HepG2 (cell line): ENCODE measurements around the gene AHRR. TPM values are rescaled to one million over a fixed set of nuclear protein-coding genes. Genes with fewer than 3 reads are reported as not detected.

Experiments used
- ATAC-seq: fragments of 200-7000 bp; cut with Tn5 transposase; 3 replicates; pipeline ENCODE4 v1.9.1; 2020; ENCODE audit warnings: mild to moderate bottlenecking, moderate library complexity
- BruUV-seq: library from RNA; stranded (reverse); fragments of 400-500 nt; replicated peaks from 2 replicates; lab custom pipeline; 2021; lab: Mats Ljungman, UMichigan
- CTCF ChIA-PET: fragments of 300-600 bp; formaldehyde crosslinking; extraction: SDS; loops from one replicate; lab custom pipeline; 2021; ENCODE audit warnings: low total read pairs, inconsistent platforms, low intra/inter-chr PET ratio; lab: Yijun Ruan, JAX
- POLR2A ChIA-PET: fragments of 350-600 bp; sonication (Branson Sonifier 250); formaldehyde crosslinking; loops from one replicate; lab custom pipeline; 2020; ENCODE audit warnings: antibody characterized with exemption, inconsistent platforms; lab: Yijun Ruan, JAX
- DNase-seq: peaks from one replicate; pipeline ENCODE4 v3.0.0-alpha.2; 2015; ENCODE audit warnings: low spot score
- FAIRE-seq: peaks from 3 replicates; lab custom pipeline; 2011; peaks lifted over from hg19 to GRCh38; lab: Jason Lieb, UNC
- H2AFZ ChIP-seq: one replicate; pipeline ENCODE4 v1.6.1; 2011; ENCODE audit warnings: low read length, inconsistent platforms
- H3K27ac ChIP-seq: fragments of 300-600 bp; 3 replicates; pipeline ENCODE4 v1.8.0; 2011; ENCODE audit warnings: mixed run types, mild to moderate bottlenecking, mixed read lengths, low read length, inconsistent platforms; ENCODE audit not compliant: insufficient read depth; ENCODE audit errors: extremely low read length
- H3K27me3 ChIP-seq, 2 experiments: fragments of 200-600 bp in 1 of 2; 2 replicates in 1 of 2; 3 replicates in 1 of 2; pipeline versions ENCODE4 v1.6.0 to v1.8.0; 2011; ENCODE audit warnings: low read length in 2 of 2, mild to moderate bottlenecking in 2 of 2, moderate library complexity in 2 of 2, inconsistent platforms in 1 of 2; ENCODE audit not compliant: insufficient read depth in 2 of 2, control insufficient read depth in 1 of 2
- H3K36me3 ChIP-seq, 2 experiments: fragments of 200-600 bp in 1 of 2; replicated peaks in 1 of 2; 2 replicates in 1 of 2; 3 replicates in 1 of 2; pipeline versions ENCODE4 v1.5.1 to v1.8.0; 2011; ENCODE audit warnings: low read length in 2 of 2, inconsistent platforms in 1 of 2; ENCODE audit not compliant: insufficient read depth in 2 of 2, control insufficient read depth in 1 of 2
- H3K4me1 ChIP-seq: 2 replicates; pipeline ENCODE4 v1.5.1; 2012; ENCODE audit warnings: low read length, inconsistent platforms; ENCODE audit not compliant: insufficient read depth
- H3K4me2 ChIP-seq: 2 replicates; pipeline ENCODE4 v1.6.0; 2011; ENCODE audit warnings: low read depth, low read length, inconsistent platforms
- H3K4me3 ChIP-seq, 3 experiments: fragments of 200-600 bp in 1 of 3; sonication (generic), shearing (Covaris generic) in 1 of 3; replicated peaks in 1 of 3; 2 replicates each; pipeline ENCODE4 v1.5.1; 2011 to 2016; ENCODE audit warnings: low read length in 3 of 3, inconsistent platforms in 2 of 3, low read depth in 2 of 3, mild to moderate bottlenecking in 2 of 3, control low read depth in 1 of 3, mixed read lengths in 1 of 3; ENCODE audit not compliant: insufficient read depth in 1 of 3
- H3K79me2 ChIP-seq: one replicate; pipeline ENCODE4 v1.6.1; 2011; ENCODE audit warnings: low read length, inconsistent platforms; ENCODE audit not compliant: insufficient read depth
- H3K9ac ChIP-seq: 2 replicates; pipeline ENCODE4 v1.6.0; 2011; ENCODE audit warnings: mild to moderate bottlenecking, low read depth, low read length, inconsistent platforms; ENCODE audit not compliant: insufficient read depth
- H3K9me3 ChIP-seq: 2 replicates; pipeline ENCODE4 v1.5.1; 2012; ENCODE audit warnings: mild to moderate bottlenecking, low read length
- H4K20me1 ChIP-seq: 2 replicates; pipeline ENCODE4 v1.6.0; 2011; ENCODE audit warnings: inconsistent platforms, mild to moderate bottlenecking, low read length, moderate library complexity; ENCODE audit not compliant: insufficient read depth
- ATRX ChIP-seq: sonication (generic); formaldehyde crosslinking; IDR thresholded peaks from 2 replicates; pipeline ENCODE4 v1.4.0; 2020; ENCODE audit warnings: missing genetic modification reagents, borderline replicate concordance
- CAMTA2 ChIP-seq: sonication (generic); formaldehyde crosslinking; IDR thresholded peaks from 2 replicates; pipeline ENCODE4 v1.4.0; 2020; ENCODE audit warnings: mild to moderate bottlenecking, missing genetic modification reagents, borderline replicate concordance
- CBFB ChIP-seq: sonication (generic); formaldehyde crosslinking; IDR thresholded peaks from 2 replicates; pipeline ENCODE4 v1.4.0; 2020; ENCODE audit warnings: missing genetic modification reagents
- IKZF4 ChIP-seq: sonication (generic); formaldehyde crosslinking; IDR thresholded peaks from 2 replicates; pipeline ENCODE4 v1.5.1; 2020; ENCODE audit warnings: borderline replicate concordance, mild to moderate bottlenecking, low read depth, missing genetic modification reagents; ENCODE audit errors: not compliant biosample characterization
- KDM2A ChIP-seq: sonication (generic); formaldehyde crosslinking; IDR thresholded peaks from 2 replicates; pipeline ENCODE4 v1.4.0; 2020; ENCODE audit warnings: low read depth, missing genetic modification reagents, borderline replicate concordance
- NFE2L1 ChIP-seq: sonication (generic); formaldehyde crosslinking; IDR thresholded peaks from 2 replicates; pipeline ENCODE4 v1.4.0; 2020; ENCODE audit warnings: missing genetic modification reagents, mild to moderate bottlenecking, borderline replicate concordance
- NFYC ChIP-seq: IDR thresholded peaks from 2 replicates; pipeline ENCODE4 v1.6.1; 2016; ENCODE audit warnings: missing genetic modification reagents, missing compliant biosample characterization
- POLR2A ChIP-seq, 2 experiments: IDR thresholded peaks; 2 replicates each; pipeline ENCODE4 v1.6.1; 2011; ENCODE audit warnings: low read depth in 2 of 2, low read length in 2 of 2, mild to moderate bottlenecking in 1 of 2, moderate library complexity in 1 of 2; ENCODE audit not compliant: insufficient read depth in 1 of 2
- REXO4 ChIP-seq: sonication (generic); formaldehyde crosslinking; IDR thresholded peaks from 2 replicates; pipeline ENCODE4 v1.8.0; 2022; ENCODE audit warnings: missing genetic modification reagents, mild to moderate bottlenecking, borderline replicate concordance
- ZFP36 ChIP-seq: fragments of 150-350 bp; IDR thresholded peaks from 2 replicates; pipeline ENCODE4 v1.6.1; 2018; ENCODE audit warnings: borderline replicate concordance, low read length, low read depth; ENCODE audit not compliant: partially characterized antibody
- ZKSCAN1 ChIP-seq: fragments of 150-350 bp; IDR thresholded peaks from 2 replicates; pipeline ENCODE4 v1.6.1; 2014; ENCODE audit warnings: low read length
- ZNF10 ChIP-seq: sonication (generic); formaldehyde crosslinking; IDR thresholded peaks from 2 replicates; pipeline ENCODE4 v1.4.0; 2020; ENCODE audit warnings: mild to moderate bottlenecking, low read depth, missing genetic modification reagents, borderline replicate concordance
- ZNF251 ChIP-seq: sonication (generic); formaldehyde crosslinking; IDR thresholded peaks from 2 replicates; pipeline ENCODE4 v1.9.0; 2021; ENCODE audit warnings: mild to moderate bottlenecking, missing genetic modification reagents
- ZNF747 ChIP-seq: sonication (generic); formaldehyde crosslinking; IDR thresholded peaks from 2 replicates; pipeline ENCODE4 v1.8.1; 2023; ENCODE audit warnings: missing genetic modification reagents, mild to moderate bottlenecking, borderline replicate concordance
- ZNF772 ChIP-seq: sonication (generic); formaldehyde crosslinking; IDR thresholded peaks from 2 replicates; pipeline ENCODE4 v1.5.0; 2020; ENCODE audit warnings: mild to moderate bottlenecking, missing genetic modification reagents
- ZNF883 ChIP-seq: sonication (generic); formaldehyde crosslinking; IDR thresholded peaks from 2 replicates; pipeline ENCODE4 v1.5.1; 2020; ENCODE audit warnings: mild to moderate bottlenecking, missing genetic modification reagents; ENCODE audit errors: not compliant biosample characterization
- WGBS: methylation state at CpG from one replicate; pipeline ENCODE4 v1.1.6; 2017; ENCODE audit warnings: low lambda C conversion rate; 5-methylcytosine and 5-hydroxymethylcytosine counted together
- in situ Hi-C: cut with HindIII; loops from 2 replicates; pipeline ENCODE4 v1.10.0; 2017; ENCODE audit warnings: low pct_unique_long_range_greater_than_20kb; ENCODE audit not compliant: extremely low pct_ligation_motif_present
- intact Hi-C: fragments of 100-400 bp; cut with micrococcal nuclease; formaldehyde crosslinking; loops from one replicate; pipeline ENCODE4 v1.10.0; 2022; ENCODE audit not compliant: unreplicated experiment
- polyA plus RNA-seq, 8 experiments: library from polyadenylated mRNA; depleted of rRNA in 3 of 8; stranded (reverse) in 7 of 8; unstranded in 1 of 8; fragments of >200 nt; fragmentation: Illumina TruSeq in 4 of 8; extraction: Trizol in 4 of 8; gene quantifications; 2 replicates each; pipeline versions ENCODE4 v1.2.1 to v1.2.3, GENCODE V29; 2011 to 2016; ENCODE audit warnings: low read depth in 4 of 8, missing spikeins in 1 of 8, mixed read lengths in 1 of 8; ENCODE audit not compliant: insufficient read depth in 1 of 8
- total RNA-seq, 5 experiments: library from RNA; depleted of rRNA; stranded (reverse); fragments of >200 nt; fragmentation: Illumina TruSeq; extraction: Trizol; gene quantifications; 2 replicates each; pipeline ENCODE4 v1.2.3, GENCODE V29; 2016; ENCODE audit warnings: low read depth in 1 of 5
- TF ChIP-seq, protein P1 (sequence below): sonication (generic); formaldehyde crosslinking; IDR thresholded peaks from 2 replicates; pipeline ENCODE4 v1.4.0; 2020; ENCODE audit warnings: missing genetic modification reagents, low read depth, mild to moderate bottlenecking, borderline replicate concordance
- TF ChIP-seq, protein P2 (sequence below): sonication (generic); formaldehyde crosslinking; IDR thresholded peaks from 2 replicates; pipeline ENCODE4 v1.4.0; 2020; ENCODE audit warnings: missing genetic modification reagents, borderline replicate concordance
- TF ChIP-seq, protein P3 (sequence below): sonication (generic); formaldehyde crosslinking; IDR thresholded peaks from 2 replicates; pipeline ENCODE4 v1.8.0; 2022; ENCODE audit warnings: missing genetic modification reagents, mild to moderate bottlenecking, inconsistent platforms, borderline replicate concordance

Gene AHRR
- total and polyA plus RNA-seq, 2 of the 13 experiments (the other 11 are each of a cell fraction or from before 2014, with no cell fraction given), result 0.28 to 0.35 TPM

DNA sequence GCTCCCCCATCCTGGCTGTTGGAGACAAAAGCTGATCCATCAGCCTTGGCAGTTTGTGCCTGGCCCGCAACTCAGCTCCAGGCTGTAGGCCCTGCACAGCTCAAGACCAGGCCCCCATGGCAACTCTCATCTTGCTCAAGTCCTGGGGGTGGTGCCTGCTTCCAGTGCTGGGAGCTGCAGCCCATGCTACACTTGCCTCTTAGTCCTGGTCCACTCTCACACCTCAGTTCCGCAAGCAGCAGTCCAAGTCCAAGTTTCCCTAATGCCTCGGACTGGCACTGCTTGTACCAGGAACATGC is 14.2 kb downstream of the AHRR start:
- intact Hi-C loops, result no loop called here
- no peak for DNase-seq
- TF ChIP-seq CBFB (CRISPR knock-in tag) (no peak), ZNF747 (CRISPR knock-in tag) (no peak), CAMTA2 (CRISPR knock-in tag) (no peak), POLR2A (IDR thresholded peaks at IDR 0.05; ENCODE audit: insufficient read depth in 1 of 2, low read depth in 2 of 2, low read length in 2 of 2) (no peak), ZNF251 (CRISPR knock-in tag) (no peak), ATRX (CRISPR knock-in tag) (no peak), KDM2A (CRISPR knock-in tag) (no peak), NFE2L1 (no peak), NFYC (CRISPR knock-in tag) (no peak), ZNF883 (CRISPR knock-in tag) (no peak), ZNF772 (CRISPR knock-in tag) (no peak), REXO4 (no peak), ZFP36 (no peak), ZNF10 (CRISPR knock-in tag) (no peak), IKZF4 (no peak), ZKSCAN1 (no peak)
- TF ChIP-seq, protein P1, sequence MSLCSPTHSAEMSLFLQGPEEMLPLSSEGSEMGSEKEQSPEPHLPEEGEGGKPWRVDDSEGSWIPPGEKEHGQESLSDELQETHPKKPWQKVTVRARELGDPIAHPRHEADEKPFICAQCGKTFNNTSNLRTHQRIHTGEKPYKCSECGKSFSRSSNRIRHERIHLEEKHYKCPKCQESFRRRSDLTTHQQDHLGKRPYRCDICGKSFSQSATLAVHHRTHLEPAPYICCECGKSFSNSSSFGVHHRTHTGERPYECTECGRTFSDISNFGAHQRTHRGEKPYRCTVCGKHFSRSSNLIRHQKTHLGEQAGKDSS (CRISPR knock-in tag), result no peak
- TF ChIP-seq, protein P2, sequence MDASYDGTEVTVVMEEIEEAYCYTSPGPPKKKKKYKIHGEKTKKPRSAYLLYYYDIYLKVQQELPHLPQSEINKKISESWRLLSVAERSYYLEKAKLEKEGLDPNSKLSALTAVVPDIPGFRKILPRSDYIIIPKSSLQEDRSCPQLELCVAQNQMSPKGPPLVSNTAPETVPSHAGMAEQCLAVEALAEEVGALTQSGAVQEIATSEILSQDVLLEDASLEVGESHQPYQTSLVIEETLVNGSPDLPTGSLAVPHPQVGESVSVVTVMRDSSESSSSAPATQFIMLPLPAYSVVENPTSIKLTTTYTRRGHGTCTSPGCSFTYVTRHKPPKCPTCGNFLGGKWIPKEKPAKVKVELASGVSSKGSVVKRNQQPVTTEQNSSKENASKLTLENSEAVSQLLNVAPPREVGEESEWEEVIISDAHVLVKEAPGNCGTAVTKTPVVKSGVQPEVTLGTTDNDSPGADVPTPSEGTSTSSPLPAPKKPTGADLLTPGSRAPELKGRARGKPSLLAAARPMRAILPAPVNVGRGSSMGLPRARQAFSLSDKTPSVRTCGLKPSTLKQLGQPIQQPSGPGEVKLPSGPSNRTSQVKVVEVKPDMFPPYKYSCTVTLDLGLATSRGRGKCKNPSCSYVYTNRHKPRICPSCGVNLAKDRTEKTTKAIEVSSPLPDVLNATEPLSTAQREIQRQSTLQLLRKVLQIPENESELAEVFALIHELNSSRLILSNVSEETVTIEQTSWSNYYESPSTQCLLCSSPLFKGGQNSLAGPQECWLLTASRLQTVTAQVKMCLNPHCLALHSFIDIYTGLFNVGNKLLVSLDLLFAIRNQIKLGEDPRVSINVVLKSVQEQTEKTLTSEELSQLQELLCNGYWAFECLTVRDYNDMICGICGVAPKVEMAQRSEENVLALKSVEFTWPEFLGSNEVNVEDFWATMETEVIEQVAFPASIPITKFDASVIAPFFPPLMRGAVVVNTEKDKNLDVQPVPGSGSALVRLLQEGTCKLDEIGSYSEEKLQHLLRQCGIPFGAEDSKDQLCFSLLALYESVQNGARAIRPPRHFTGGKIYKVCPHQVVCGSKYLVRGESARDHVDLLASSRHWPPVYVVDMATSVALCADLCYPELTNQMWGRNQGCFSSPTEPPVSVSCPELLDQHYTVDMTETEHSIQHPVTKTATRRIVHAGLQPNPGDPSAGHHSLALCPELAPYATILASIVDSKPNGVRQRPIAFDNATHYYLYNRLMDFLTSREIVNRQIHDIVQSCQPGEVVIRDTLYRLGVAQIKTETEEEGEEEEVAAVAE (CRISPR knock-in tag), result no peak
- TF ChIP-seq, protein P3, sequence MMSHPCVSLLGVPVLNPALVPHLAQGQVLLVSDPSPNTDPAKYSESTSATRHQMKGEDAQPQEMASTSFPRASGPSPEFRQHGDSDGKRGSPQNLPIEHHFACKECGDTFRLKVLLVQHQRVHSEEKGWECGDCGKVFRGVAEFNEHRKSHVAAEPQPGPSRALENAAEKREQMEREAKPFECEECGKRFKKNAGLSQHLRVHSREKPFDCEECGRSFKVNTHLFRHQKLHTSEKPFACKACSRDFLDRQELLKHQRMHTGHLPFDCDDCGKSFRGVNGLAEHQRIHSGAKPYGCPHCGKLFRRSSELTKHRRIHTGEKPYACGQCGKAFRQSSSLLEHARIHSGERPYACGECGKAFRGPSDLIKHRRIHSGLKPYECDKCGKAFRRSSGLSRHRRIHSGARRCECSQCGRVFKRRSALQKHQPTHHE, result no peak

More for the DNA sequence above, 14.2 kb downstream of the AHRR start:
- Histone ChIP-seq H3K27me3 (no peaks in the 10 kb centered on the region; a peak in 1 of 5 replicates), H3K36me3 (no peaks in the 10 kb centered on the region), H3K79me2 (no peaks in the 10 kb centered on the region), H3K4me3 (no peak overlapping the region), H2AFZ (no peak overlapping the region), H3K4me2 (no peak overlapping the region), H4K20me1 (no peaks in the 10 kb centered on the region), H3K9me3 (no peaks in the 10 kb centered on the region), H3K4me1 (no peaks in the 10 kb centered on the region), H3K9ac (no peak overlapping the region), H3K27ac (no peak overlapping the region)
- POLR2A ChIA-PET, result no interaction called here
- in situ Hi-C loops, result no loop called here
- CTCF ChIA-PET, result no interaction called here
- FAIRE-seq (no peak), ATAC-seq (no peak)
- no CpG with 5 or more reads among the region's 3 CpGs for WGBS
- no TSS peak for BruUV-seq
